ENCODE results near the gene EFS.

- no peak for TF ChIP-seq GATA2 (IDR thresholded peaks at IDR 0.05; ENCODE audit: low read depth, low read length)
- no peak for TF ChIP-seq GATA3 (IDR thresholded peaks at IDR 0.05; ENCODE audit: low read depth, low read length)
Measured at GRCh38 chr14:23326491-23327332, 38.3 kb downstream of the EFS start.

Data from SH-SY5Y (cell line).